ENCODE data around the gene MMP21. TPM values are rescaled to one million over a fixed set of nuclear protein-coding genes. Genes with fewer than 3 reads are reported as not detected.

Gene MMP21
- total and polyA plus RNA-seq, 2 experiments from 2014 or later, result 0.22 TPM; not detected in 1

DNA sequence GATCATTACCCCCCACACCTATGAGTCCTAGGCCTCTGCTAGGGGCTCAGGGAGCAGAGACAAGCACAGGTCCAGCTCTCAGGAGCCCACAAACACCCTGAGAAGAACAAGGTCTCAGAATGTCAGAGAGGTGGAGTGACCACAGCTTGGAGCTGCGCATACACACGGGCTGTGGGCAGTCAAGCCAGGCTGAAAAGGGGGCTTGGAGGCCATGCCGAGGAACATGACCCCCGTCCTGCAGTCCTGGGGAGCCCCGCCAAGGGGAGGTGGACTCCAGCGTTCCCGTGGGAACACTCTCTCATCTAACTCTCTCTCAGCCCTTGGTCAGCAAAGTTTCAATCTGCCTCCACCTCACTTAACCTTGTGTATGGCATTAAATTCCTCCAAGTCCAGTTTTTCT lies 7.8 kb upstream of the MMP21 start:
- H3K4me2 ChIP-seq, result no peak overlapping the region
- TF ChIP-seq EZH2 (IDR thresholded peaks at IDR 0.05; ENCODE audit: borderline replicate concordance), result no peak
- TF ChIP-seq, protein P1, sequence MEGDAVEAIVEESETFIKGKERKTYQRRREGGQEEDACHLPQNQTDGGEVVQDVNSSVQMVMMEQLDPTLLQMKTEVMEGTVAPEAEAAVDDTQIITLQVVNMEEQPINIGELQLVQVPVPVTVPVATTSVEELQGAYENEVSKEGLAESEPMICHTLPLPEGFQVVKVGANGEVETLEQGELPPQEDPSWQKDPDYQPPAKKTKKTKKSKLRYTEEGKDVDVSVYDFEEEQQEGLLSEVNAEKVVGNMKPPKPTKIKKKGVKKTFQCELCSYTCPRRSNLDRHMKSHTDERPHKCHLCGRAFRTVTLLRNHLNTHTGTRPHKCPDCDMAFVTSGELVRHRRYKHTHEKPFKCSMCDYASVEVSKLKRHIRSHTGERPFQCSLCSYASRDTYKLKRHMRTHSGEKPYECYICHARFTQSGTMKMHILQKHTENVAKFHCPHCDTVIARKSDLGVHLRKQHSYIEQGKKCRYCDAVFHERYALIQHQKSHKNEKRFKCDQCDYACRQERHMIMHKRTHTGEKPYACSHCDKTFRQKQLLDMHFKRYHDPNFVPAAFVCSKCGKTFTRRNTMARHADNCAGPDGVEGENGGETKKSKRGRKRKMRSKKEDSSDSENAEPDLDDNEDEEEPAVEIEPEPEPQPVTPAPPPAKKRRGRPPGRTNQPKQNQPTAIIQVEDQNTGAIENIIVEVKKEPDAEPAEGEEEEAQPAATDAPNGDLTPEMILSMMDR (IDR thresholded peaks at IDR 0.05; ENCODE audit: poor library complexity), result no peak
- TF ChIP-seq EZH2phosphoT487 (IDR thresholded peaks at IDR 0.05; ENCODE audit: low read depth, severe bottlenecking, unreplicated experiment), result no peak
- no peaks in the 10 kb centered on the region for H3K79me2 ChIP-seq
- H3K4me3 ChIP-seq, result no peak overlapping the region
- H3K36me3 ChIP-seq (replicated peaks; ENCODE audit: insufficient read depth, low read depth), result no peaks in the 10 kb centered on the region
- H3K27me3 ChIP-seq, result no peaks in the 10 kb centered on the region
- 96% methylated on average over 7 of the region's 7 CpGs for WGBS (ENCODE audit: low lambda C conversion rate, missing lambda C conversion rate)
- no peaks in the 10 kb centered on the region for H3K4me1 ChIP-seq (ENCODE audit: insufficient read depth)
- H2AFZ ChIP-seq, result no peak overlapping the region
- H3K27ac ChIP-seq, result no peak overlapping the region
- no peak for DNase-seq (ENCODE audit: low spot score)
- no peaks in the 10 kb centered on the region for H4K20me1 ChIP-seq (ENCODE audit: insufficient read depth, poor library complexity, severe bottlenecking)
- no peaks in the 10 kb centered on the region for H3K9me2 ChIP-seq (replicated peaks; ENCODE audit: insufficient read depth)
- no peaks in the 10 kb centered on the region for H3K9me3 ChIP-seq (ENCODE audit: low read depth)

DNA sequence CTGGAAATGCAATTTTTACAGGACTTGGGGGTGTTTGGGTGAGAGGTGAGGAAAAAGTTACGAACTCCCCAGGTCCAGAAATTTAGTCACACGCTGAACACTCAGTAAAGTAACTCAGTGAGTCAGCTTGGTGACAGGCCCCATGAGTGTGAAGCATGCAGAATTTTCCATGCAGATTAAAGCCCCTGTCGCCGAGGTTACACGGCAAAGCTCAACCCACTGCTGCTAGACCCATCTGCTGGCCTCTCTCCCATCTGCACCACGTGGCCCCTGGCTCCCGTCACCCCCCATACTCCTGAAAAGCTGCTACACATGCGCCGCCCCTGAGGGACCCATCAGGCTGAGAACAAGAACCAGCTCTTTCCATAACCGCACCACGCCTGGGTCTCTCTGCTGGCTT lies 7.0 kb upstream of the MMP21 start:
- Histone ChIP-seq H3K4me2 (no peak overlapping the region), H3K79me2 (no peaks in the 10 kb centered on the region), H3K27ac (no peak overlapping the region), H3K9me2 (replicated peaks; ENCODE audit: insufficient read depth) (no peaks in the 10 kb centered on the region), H3K4me1 (ENCODE audit: insufficient read depth) (no peaks in the 10 kb centered on the region), H4K20me1 (ENCODE audit: insufficient read depth, poor library complexity, severe bottlenecking) (no peaks in the 10 kb centered on the region), H3K27me3 (no peaks in the 10 kb centered on the region), H3K36me3 (replicated peaks; ENCODE audit: insufficient read depth, low read depth) (no peaks in the 10 kb centered on the region), H3K4me3 (no peak overlapping the region), H3K9me3 (ENCODE audit: low read depth) (no peaks in the 10 kb centered on the region), H2AFZ (no peak overlapping the region)
- no peak for DNase-seq (ENCODE audit: low spot score)
- 85% methylated on average over 11 of the region's 11 CpGs for WGBS (ENCODE audit: low lambda C conversion rate, missing lambda C conversion rate)
- TF ChIP-seq EZH2phosphoT487 (IDR thresholded peaks at IDR 0.05; ENCODE audit: low read depth, severe bottlenecking, unreplicated experiment) (no peak), EZH2 (IDR thresholded peaks at IDR 0.05; ENCODE audit: borderline replicate concordance) (no peak)
- TF ChIP-seq, protein P1 (IDR thresholded peaks at IDR 0.05; ENCODE audit: poor library complexity), result no peak

DNA sequence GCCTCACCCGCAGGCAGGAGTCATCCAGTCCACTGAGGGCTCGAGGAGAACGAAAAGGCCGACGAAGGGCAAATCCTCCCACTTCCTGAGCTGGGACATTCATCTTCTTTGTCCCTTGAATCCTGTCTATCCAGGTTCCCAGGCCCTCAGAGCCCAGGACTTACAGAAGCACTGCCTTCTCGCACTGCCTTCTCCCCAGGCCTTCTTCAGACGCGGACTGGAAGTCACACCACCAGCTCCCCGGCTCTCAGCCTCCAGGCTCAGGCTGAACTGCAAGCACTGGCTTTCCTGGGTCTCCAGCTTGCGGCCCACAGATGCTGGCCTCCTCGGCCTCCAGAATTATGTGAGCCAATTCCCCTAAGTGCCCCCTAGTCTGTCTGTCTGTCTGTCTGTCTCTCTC lies 6.4 kb upstream of the MMP21 start:
- H3K36me3 ChIP-seq (replicated peaks; ENCODE audit: insufficient read depth, low read depth), result no peaks in the 10 kb centered on the region
- no peaks in the 10 kb centered on the region for H3K9me3 ChIP-seq (ENCODE audit: low read depth)
- H4K20me1 ChIP-seq (ENCODE audit: insufficient read depth, poor library complexity, severe bottlenecking), result no peaks in the 10 kb centered on the region
- TF ChIP-seq EZH2 (IDR thresholded peaks at IDR 0.05; ENCODE audit: borderline replicate concordance) (no peak), EZH2phosphoT487 (IDR thresholded peaks at IDR 0.05; ENCODE audit: low read depth, severe bottlenecking, unreplicated experiment) (no peak)
- TF ChIP-seq, protein P1 (IDR thresholded peaks at IDR 0.05; ENCODE audit: poor library complexity), result no peak
- no peaks in the 10 kb centered on the region for H3K9me2 ChIP-seq (replicated peaks; ENCODE audit: insufficient read depth)
- no peak overlapping the region for H3K27ac ChIP-seq
- H3K4me1 ChIP-seq (ENCODE audit: insufficient read depth), result no peaks in the 10 kb centered on the region
- H3K79me2 ChIP-seq, result no peaks in the 10 kb centered on the region
- H3K27me3 ChIP-seq, result no peaks in the 10 kb centered on the region
- no peak overlapping the region for H3K4me2 ChIP-seq
- DNase-seq (ENCODE audit: low spot score), result no peak
- no peak overlapping the region for H2AFZ ChIP-seq
- no peak overlapping the region for H3K4me3 ChIP-seq
- WGBS (ENCODE audit: low lambda C conversion rate, missing lambda C conversion rate), result 87% methylated on average over 11 of the region's 11 CpGs

DNA sequence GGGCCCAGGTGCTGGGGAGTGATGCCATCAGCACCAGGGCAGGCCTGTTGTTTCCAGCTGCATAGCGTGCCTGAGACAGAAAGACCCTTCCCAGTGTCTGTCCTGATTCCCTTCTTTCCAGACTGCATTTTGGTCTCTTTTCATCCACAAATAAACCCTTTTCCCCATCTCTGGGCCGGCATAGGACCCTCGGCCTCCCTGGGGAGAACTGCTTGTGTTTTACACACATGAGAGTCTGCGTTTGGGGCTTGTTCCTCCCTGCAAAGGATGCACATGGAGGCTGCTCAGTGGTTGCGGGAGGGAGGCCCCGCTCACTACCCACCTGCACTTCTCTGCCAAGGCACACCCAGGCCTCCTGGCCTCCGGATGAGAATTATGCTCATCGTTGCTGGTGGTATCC lies 5.8 kb upstream of the MMP21 start:
- Histone ChIP-seq H3K27me3 (no peaks in the 10 kb centered on the region), H4K20me1 (ENCODE audit: insufficient read depth, poor library complexity, severe bottlenecking) (no peaks in the 10 kb centered on the region), H3K79me2 (no peaks in the 10 kb centered on the region), H3K27ac (no peak overlapping the region), H3K9me3 (ENCODE audit: low read depth) (no peaks in the 10 kb centered on the region), H3K4me1 (ENCODE audit: insufficient read depth) (no peaks in the 10 kb centered on the region), H3K4me3 (no peak overlapping the region), H3K4me2 (no peak overlapping the region), H3K9me2 (replicated peaks; ENCODE audit: insufficient read depth) (no peaks in the 10 kb centered on the region), H3K36me3 (replicated peaks; ENCODE audit: insufficient read depth, low read depth) (no peaks in the 10 kb centered on the region), H2AFZ (no peak overlapping the region)
- no peak for TF ChIP-seq EZH2 (IDR thresholded peaks at IDR 0.05; ENCODE audit: borderline replicate concordance)
- TF ChIP-seq, protein P1 (IDR thresholded peaks at IDR 0.05; ENCODE audit: poor library complexity), result no peak
- no peak for TF ChIP-seq EZH2phosphoT487 (IDR thresholded peaks at IDR 0.05; ENCODE audit: low read depth, severe bottlenecking, unreplicated experiment)
- no peak for DNase-seq (ENCODE audit: low spot score)
- WGBS (ENCODE audit: low lambda C conversion rate, missing lambda C conversion rate), result 91% methylated on average over 8 of the region's 8 CpGs

Measured in hepatocyte (in vitro differentiated cells).